Left ventricle myocardium inferior (tissue), 1 donor: ENCODE measurements around the gene NCF2. TPM values are rescaled to one million over a fixed set of nuclear protein-coding genes. Genes with fewer than 3 reads are reported as not detected.
A peak's percentile ranks its signal among the peaks of the same experiment; 100 is the strongest.

Source experiments
- DNase-seq: peaks from one replicate; pipeline ENCODE4 v3.0.0-alpha.2; 2020
- H3K27ac ChIP-seq: fragments of 200-600 bp; replicated peaks from 2 replicates; pipeline ENCODE4 v1.8.0; 2021
- H3K27me3 ChIP-seq: fragments of 200-600 bp; 2 replicates; pipeline ENCODE4 v1.8.0; 2021; ENCODE audit warnings: low read depth
- H3K36me3 ChIP-seq: fragments of 200-600 bp; 2 replicates; pipeline ENCODE4 v1.8.0; 2021
- H3K4me1 ChIP-seq: fragments of 200-600 bp; 2 replicates; pipeline ENCODE4 v1.8.0; 2021
- H3K4me3 ChIP-seq: fragments of 200-600 bp; 2 replicates; pipeline ENCODE4 v1.8.0; 2021; ENCODE audit warnings: mild to moderate bottlenecking, moderate library complexity
- H3K9me3 ChIP-seq: fragments of 200-600 bp; replicated peaks from 2 replicates; pipeline ENCODE4 v1.8.0; 2021
- intact Hi-C: fragments of 100-400 bp; cut with micrococcal nuclease; formaldehyde crosslinking; loops from one replicate; pipeline ENCODE4 v1.11.0; 2022
- total RNA-seq: library from RNA; stranded (reverse); fragmentation: NEBNext Ultra II Directional; extraction: Animal tissue kit (Norgen Biotek cat#: 25700); gene quantifications from one replicate; pipeline ENCODE4 v1.2.1, GENCODE V29; 2021
- TF ChIP-seq, protein P1 (sequence below): fragments of 200-600 bp; IDR thresholded peaks from 2 replicates; pipeline ENCODE4 v1.8.0; 2021; ENCODE audit warnings: antibody characterized with exemption, mild to moderate bottlenecking, borderline replicate concordance
- donor health status: DM: no; HTN: yes; CAD: no; lungs with severe emphysema.

The NCF2 gene
- total RNA-seq, 1 donor from 2014 or later = 4.5 TPM

GRCh38 chr1:183582021-183582713 lies 8.1 kb downstream of the NCF2 start:
- Histone ChIP-seq H3K4me3 (no peak overlapping the region), H3K36me3 (no peaks in the 10 kb centered on the region), H3K9me3 (no peaks in the 10 kb centered on the region), H3K4me1 (peaks cover 43% of the 10 kb centered on the region), H3K27me3 (no peaks in the 10 kb centered on the region), H3K27ac (peak overlapping the region; percentile 26)
- intact Hi-C loops = no loop called here
- no peak for DNase-seq
- TF ChIP-seq, protein P1, sequence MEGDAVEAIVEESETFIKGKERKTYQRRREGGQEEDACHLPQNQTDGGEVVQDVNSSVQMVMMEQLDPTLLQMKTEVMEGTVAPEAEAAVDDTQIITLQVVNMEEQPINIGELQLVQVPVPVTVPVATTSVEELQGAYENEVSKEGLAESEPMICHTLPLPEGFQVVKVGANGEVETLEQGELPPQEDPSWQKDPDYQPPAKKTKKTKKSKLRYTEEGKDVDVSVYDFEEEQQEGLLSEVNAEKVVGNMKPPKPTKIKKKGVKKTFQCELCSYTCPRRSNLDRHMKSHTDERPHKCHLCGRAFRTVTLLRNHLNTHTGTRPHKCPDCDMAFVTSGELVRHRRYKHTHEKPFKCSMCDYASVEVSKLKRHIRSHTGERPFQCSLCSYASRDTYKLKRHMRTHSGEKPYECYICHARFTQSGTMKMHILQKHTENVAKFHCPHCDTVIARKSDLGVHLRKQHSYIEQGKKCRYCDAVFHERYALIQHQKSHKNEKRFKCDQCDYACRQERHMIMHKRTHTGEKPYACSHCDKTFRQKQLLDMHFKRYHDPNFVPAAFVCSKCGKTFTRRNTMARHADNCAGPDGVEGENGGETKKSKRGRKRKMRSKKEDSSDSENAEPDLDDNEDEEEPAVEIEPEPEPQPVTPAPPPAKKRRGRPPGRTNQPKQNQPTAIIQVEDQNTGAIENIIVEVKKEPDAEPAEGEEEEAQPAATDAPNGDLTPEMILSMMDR = no peak

DNA sequence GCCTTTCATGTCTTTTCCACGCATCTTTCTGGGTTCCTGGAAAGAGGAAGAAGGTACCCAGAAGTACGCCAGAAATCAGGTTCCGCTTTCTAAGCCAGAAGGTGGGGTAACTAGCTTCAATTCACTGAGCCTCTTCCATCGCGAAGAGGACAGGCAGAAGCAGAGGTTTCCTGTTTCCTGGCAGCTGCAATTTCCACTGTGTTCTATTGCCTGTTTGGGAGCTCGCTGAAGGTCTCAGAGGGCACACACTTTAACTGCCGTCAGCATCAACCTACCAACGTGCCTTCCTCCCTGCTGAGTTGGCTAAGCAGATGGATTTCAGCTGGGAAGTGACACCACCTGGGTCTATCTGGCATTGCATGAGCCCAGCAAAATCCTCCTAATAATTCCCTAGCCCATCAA lies 10.0 kb downstream of the NCF2 start:
- H3K36me3 ChIP-seq = no peaks in the 10 kb centered on the region

DNA sequence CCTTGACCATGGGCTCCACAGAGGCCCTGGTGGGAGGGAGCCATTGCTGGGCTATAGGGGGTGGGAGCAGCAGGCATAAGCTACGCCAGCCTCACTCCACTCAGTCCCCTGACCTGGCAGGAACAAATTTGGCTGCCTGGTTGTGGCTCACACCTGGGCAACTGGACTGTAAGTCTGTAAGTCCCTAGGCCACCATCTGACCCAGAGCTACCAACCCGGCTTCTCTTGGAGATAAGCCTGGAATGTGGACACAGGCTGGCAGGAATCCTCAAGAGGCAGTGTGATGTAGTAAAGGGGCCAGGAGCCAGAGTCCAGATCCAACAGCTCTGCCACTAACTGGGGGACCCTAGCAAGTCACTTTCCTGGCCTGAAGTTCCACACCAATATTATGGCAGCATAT lies 11.4 kb downstream of the NCF2 start:
- TF ChIP-seq, protein P1 = no peak
- no peaks in the 10 kb centered on the region for H3K36me3 ChIP-seq
- H3K27ac ChIP-seq = peak overlapping the region; percentile 65
- no peaks in the 10 kb centered on the region for H3K27me3 ChIP-seq
- H3K9me3 ChIP-seq = no peaks in the 10 kb centered on the region
- H3K4me3 ChIP-seq = no peak overlapping the region
- DNase-seq = no peak
- peaks cover 46% of the 10 kb centered on the region for H3K4me1 ChIP-seq
- intact Hi-C loops = no loop called here

More for the DNA sequence above, 10.0 kb downstream of the NCF2 start:
- no peak for DNase-seq
- Histone ChIP-seq H3K4me3 (no peak overlapping the region), H3K27ac (peak overlapping the region; percentile 20), H3K27me3 (no peaks in the 10 kb centered on the region), H3K4me1 (peaks cover 46% of the 10 kb centered on the region), H3K9me3 (no peaks in the 10 kb centered on the region)
- intact Hi-C loops = no loop called here
- TF ChIP-seq, protein P1 = no peak

GRCh38 chr1:183577897-183578465 lies 12.3 kb downstream of the NCF2 start:
- no peak for DNase-seq
- H3K36me3 ChIP-seq = no peaks in the 10 kb centered on the region
- peak overlapping the region; percentile 65 for H3K27ac ChIP-seq
- H3K4me1 ChIP-seq = peaks cover 46% of the 10 kb centered on the region
- H3K9me3 ChIP-seq = no peaks in the 10 kb centered on the region
- no peak overlapping the region for H3K4me3 ChIP-seq
- intact Hi-C loops = no loop called here
- H3K27me3 ChIP-seq = no peaks in the 10 kb centered on the region
- TF ChIP-seq, protein P1 = no peak

- Histone ChIP-seq H3K4me3 (no peak overlapping the region), H3K27ac (peak overlapping the region; percentile 67), H3K36me3 (no peaks in the 10 kb centered on the region), H3K4me1 (peaks cover 36% of the 10 kb centered on the region), H3K27me3 (no peaks in the 10 kb centered on the region), H3K9me3 (no peaks in the 10 kb centered on the region)
- intact Hi-C loops = no loop called here
- peak; percentile 50 for DNase-seq
- TF ChIP-seq, protein P1 = no peak
Observed at GRCh38 chr1:183576537-183576936, 13.7 kb downstream of the NCF2 start.
